HG03432 (cell line): ENCODE measurements around the gene MRPS9.

Experiments used
- ATAC-seq: cut with Tn5 transposase; IDR thresholded peaks from one replicate; pipeline ENCODE4 v1.9.1; 2021; ENCODE audit warnings: mild to moderate bottlenecking, moderate library complexity; ENCODE audit not compliant: unreplicated experiment

The MRPS9 gene

GRCh38 chr2:105117565-105117964, 79.7 kb downstream of the MRPS9 start:
- no peak for ATAC-seq

GRCh38 chr2:105118960-105119359, 81.1 kb downstream of the MRPS9 start:
- no peak for ATAC-seq

DNA sequence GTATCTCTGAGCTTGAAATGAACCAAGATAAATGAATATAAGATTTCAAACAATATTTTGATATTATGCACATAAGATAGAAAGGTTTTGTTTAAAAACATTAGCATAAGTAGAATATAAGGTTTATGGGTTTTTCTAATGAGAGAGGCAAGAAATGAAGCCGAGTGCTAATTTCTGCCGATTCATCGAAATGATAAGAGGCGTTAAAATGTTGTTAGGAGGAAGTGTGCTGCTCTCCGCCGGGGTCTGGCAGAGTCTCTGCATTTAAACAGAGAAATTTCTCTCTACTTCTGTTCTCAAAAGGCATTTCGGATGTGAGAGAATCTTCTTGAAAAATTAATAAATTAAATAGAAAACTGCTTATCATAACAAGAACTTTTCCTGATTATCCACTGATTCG, 83.6 kb downstream of the MRPS9 start:
- ATAC-seq, result no peak

DNA sequence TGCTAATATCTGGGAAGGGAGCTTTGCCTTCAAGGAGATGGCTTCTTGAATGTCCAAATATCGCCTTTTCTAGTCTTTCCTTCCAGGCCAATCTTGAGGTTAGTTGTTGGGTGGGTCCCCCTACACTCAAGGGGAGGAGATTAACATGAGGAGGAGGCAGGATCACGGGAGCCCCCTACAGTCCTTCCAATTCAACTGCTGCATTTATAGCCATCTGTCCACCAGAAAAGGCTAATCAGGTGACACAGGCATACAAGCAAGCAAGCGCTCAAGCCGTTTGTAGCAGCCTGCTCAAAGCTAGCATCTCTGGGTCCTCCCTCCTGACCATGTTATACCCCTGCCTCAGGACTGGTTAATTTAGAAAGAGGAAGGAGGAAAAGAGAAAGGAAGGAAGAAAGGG, 87.6 kb downstream of the MRPS9 start:
- no peak for ATAC-seq

DNA sequence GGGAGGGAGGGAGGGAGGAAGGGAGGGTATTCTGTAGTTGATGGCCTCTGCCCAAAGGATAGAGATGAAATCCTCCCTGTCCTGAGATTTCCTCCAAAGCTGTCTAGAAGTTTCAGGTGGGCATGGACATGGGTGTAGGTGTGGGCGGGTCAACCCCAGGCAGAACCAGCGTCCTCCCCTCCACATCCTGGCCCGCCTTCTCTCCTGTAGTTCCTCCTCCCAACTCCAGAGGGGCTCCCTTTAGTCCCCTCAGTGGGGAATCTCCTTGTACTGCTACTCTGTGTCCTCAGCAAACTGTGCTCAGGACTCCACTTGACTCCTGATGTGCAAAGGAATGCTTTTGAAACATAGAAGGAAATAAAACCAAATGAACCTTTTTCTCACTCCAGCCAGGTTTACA, 88.1 kb downstream of the MRPS9 start:
- no peak for ATAC-seq

GRCh38 chr2:105126336-105126735, 88.5 kb downstream of the MRPS9 start:
- no peak for ATAC-seq

DNA sequence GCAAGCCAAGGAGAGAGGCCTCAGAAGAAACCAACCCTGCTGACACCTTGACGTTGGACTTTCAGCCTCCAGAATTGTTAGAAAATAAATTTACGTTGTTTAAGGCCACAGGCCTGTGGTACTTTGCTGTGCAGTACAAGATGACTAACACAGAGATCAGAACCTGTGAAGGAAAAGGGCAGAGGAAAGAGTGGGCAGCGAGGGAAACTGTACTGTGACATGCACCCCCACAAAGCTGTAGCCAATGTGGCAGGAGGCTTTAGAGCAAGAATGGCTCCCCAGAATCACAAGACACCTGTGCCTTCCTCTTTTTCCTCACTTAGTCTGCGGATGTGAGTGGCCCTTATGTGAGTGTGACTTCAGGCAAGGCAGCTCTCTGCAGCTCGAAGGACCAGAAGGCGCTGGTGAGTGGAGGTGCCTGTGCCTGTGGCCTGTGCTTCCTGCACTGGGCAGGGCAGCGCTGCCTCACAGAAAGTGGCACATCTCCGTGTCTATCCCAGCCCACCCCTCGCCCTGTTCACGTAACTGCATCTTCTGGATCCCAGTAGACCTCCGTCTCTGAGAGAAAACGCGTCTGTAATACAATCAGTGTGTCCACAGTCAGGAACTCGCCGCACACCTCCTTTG, 89.5 kb downstream of the MRPS9 start:
- no peak for ATAC-seq

GRCh38 chr2:105129722-105130232, 91.9 kb downstream of the MRPS9 start:
- ATAC-seq, result peak; percentile 97

DNA sequence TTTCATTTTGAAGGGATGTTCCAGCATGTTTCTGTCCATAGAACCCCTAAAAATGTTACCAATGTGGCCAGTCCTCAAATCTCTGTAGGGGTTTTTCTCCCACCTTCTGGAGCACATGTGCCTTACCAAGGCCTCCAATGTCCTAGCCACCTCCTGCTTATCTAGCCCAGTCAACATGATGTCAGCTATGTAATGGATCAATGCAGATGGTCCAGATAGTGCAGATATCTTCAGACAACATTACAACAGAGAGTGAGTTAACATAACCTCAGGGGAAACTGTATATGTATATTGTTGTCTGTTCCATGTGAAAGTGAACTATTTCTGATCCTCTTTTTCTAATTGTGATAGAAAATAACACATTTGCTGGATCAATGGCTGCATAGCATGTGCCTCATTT, 92.7 kb downstream of the MRPS9 start:
- no peak for ATAC-seq

GRCh38 chr2:105134081-105134480, 96.2 kb downstream of the MRPS9 start:
- ATAC-seq, result no peak

GRCh38 chr2:105135436-105135835, 97.6 kb downstream of the MRPS9 start:
- no peak for ATAC-seq

GRCh38 chr2:105136394-105136793, 98.5 kb downstream of the MRPS9 start:
- no peak for ATAC-seq

DNA sequence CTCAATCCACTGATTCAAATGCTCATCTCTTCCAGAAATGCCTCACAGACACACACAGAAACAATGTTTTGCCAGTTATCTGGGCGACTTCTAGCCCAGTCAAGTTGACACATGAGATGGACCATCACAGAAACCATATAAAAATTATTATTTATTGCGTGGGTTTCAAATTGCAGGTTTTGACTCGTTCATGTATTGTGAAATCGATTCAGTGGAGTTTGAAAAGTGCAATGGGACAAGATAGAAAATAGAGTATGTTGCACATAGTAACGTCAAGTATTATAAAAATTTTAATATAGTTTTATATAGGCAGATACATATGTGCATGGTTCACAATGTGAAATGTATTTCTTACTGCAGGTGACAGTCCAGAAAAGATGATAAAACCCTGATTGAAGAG, 100.8 kb downstream of the MRPS9 start:
- no peak for ATAC-seq

DNA sequence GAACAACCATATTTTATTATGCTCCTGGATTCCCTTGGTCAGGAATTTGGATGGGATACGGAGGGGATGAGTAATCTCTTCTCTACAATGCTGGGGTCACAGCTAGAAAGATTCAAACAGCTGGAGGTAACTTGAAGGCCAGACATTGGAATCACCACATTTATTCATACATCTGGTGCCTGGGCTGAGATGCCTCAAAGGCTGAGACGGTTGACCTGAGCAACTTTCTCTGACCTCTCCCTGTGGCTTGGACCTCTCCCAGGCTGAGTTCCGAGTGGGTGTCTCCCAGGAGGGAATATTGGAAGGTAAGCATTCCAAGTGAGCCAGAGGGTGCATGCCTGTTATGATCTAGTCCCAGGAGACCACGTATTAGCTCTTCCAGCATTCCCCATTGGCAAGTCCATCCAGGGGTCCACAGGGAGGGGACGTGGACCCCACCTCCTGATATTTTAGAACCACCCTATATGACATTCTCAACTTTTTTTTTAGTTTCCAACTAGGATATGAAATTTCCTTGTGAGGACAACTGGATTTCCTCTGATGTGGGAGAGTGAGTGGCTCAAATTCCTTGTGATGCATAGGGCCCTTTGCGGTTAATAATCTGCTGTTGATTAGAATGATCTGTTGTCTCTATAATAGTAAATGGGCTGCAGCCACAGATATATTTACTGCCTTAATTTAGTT, 101.8 kb downstream of the MRPS9 start:
- ATAC-seq, result no peak

DNA sequence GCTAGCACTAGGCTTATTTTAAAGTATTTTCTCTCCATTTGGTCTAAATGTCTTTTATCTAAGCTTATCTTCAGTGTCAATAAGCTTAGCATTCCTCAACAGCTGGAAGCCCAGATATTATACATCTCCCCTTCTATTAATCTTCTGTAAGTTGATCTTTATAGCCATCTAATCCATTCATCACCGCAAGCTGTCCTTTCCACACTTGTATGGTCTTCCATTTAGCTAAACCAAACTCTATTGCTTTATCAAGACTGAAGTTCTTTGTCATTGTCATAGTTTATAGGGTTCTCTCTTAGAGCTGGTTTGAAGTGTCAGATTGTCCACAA, 102.3 kb downstream of the MRPS9 start:
- no peak for ATAC-seq

DNA sequence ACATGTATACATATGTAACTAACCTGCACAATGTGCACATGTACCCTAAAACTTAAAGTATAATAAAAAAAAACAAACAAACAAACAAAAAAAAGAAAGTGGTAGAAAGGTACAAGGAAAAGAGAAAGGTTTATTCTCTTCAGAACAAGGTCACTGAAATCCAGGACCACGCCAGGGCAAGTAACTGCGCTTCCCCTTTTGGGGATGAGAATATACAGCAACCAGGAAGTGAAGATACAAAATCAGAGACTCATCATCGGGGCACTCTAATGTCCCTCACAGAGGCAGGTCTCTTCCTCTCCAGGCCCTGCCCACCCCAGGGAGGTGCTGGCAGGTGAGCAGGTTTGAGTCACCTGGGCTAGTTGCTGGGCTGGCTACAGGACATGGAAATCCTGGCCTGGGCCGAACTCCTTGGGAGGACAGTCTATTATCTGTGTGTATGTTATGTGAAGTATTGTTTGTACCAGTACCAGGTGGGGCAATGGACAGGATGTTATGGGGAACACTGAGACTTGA, 103.3 kb downstream of the MRPS9 start:
- ATAC-seq, result no peak

GRCh38 chr2:105142239-105142638, 104.4 kb downstream of the MRPS9 start:
- ATAC-seq, result no peak

GRCh38 chr2:105143094-105143466, 105.2 kb downstream of the MRPS9 start:
- no peak for ATAC-seq

DNA sequence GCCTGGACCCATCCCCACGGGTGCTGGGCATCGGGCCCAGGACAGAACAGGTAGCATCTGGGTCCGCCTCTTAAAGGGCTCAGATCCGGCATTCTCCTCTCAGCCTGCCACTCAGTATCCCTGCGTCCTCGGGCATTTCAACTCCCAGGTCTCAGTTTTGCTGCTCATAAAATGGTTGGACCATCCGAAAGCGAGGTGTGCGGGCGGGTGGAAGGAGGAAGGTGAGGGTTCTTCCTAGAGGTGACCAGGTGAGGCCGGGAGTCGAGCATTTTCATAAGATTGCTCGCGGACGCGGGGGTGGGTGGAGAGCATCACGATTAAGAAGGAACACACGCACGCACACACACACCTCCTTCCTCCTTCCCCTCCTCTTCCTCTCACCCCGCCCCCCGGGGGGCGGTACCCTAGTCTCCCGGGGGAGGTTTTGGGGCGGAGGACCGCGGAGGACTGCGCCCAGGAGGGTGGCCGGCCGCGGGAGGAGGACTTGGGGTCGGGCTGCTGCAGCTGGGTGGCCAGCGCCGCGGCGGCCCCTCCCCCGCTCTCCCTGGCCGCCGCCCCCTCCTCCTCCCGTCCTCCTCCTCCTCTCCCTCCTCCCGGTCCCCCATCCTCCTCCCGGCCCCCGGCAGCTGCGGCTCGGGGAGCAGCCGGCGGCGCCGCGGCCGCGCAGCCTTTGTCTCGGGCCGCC, 105.7 kb downstream of the MRPS9 start:
- peak; percentile 53 for ATAC-seq

- no peak for ATAC-seq
Observed at GRCh38 chr2:105144152-105144940, 106.5 kb downstream of the MRPS9 start.

- peak; percentile 66 for ATAC-seq
Observed at GRCh38 chr2:105144941-105145300, 107.1 kb downstream of the MRPS9 start.
